ENCODE results near the gene CAVIN2.

DNA sequence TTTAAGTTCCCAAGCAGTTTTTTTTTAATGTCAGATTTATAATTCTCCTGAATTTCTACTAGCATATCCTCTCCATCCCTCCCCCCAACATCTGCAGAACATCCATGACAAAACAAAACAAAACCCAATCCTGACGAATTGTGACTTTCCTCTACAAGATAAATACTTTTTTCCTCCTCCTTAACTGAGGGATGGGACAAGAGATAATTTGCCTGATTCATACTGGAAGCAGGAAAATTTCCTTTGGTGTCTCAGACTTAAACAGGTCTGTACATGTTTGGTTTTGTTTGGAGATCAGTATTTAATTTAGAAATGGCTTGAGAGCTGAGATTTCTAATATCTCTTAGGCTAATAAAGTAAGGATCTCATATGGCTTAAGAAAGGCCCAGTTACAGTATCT, 2.2 kb downstream of the CAVIN2 start:
- TF ChIP-seq, protein P1, sequence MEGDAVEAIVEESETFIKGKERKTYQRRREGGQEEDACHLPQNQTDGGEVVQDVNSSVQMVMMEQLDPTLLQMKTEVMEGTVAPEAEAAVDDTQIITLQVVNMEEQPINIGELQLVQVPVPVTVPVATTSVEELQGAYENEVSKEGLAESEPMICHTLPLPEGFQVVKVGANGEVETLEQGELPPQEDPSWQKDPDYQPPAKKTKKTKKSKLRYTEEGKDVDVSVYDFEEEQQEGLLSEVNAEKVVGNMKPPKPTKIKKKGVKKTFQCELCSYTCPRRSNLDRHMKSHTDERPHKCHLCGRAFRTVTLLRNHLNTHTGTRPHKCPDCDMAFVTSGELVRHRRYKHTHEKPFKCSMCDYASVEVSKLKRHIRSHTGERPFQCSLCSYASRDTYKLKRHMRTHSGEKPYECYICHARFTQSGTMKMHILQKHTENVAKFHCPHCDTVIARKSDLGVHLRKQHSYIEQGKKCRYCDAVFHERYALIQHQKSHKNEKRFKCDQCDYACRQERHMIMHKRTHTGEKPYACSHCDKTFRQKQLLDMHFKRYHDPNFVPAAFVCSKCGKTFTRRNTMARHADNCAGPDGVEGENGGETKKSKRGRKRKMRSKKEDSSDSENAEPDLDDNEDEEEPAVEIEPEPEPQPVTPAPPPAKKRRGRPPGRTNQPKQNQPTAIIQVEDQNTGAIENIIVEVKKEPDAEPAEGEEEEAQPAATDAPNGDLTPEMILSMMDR (IDR thresholded peaks at IDR 0.05 in 8 of 11, conservative IDR thresholded peaks at IDR 0.05 in 3 of 11): no peak
- TF ChIP-seq POLR2A (IDR thresholded peaks at IDR 0.05) (no peak), POLR2AphosphoS5 (IDR thresholded peaks at IDR 0.05) (no peak)

Data from spleen (tissue), 7 donors.